Natural killer cell (primary cell): ENCODE data around the gene PLB1. TPM values are rescaled to one million over a fixed set of nuclear protein-coding genes. Genes with fewer than 3 reads are reported as not detected.
A peak's percentile ranks its signal among the peaks of the same experiment; 100 is the strongest.

Source experiments
- ATAC-seq, 3 donors: fragments of 150-1000 bp in 2 of 3; fragments of 200-7000 bp in 1 of 3; cut with Tn5 transposase; 1 replicate in 1 of 3; 2 replicates in 2 of 3; pipeline ENCODE4 v1.10.0; 2021; ENCODE audit warnings: mild to moderate bottlenecking in 2 of 3, moderate library complexity in 2 of 3
- DNase-seq, 2 donors: peaks; one replicate each; pipeline versions ENCODE4 v3.0.0 to v3.0.0-alpha.2; 2013 to 2021; ENCODE audit warnings: mixed read lengths in 1 of 2
- H3K27ac ChIP-seq: one replicate; pipeline ENCODE4 v1.5.1; 2013; ENCODE audit warnings: mild to moderate bottlenecking, low read length
- H3K27me3 ChIP-seq: one replicate; pipeline ENCODE4 v1.6.1; 2013; ENCODE audit warnings: low read length; ENCODE audit not compliant: control insufficient read depth, insufficient read depth
- H3K36me3 ChIP-seq: one replicate; pipeline ENCODE4 v1.6.1; 2013; ENCODE audit warnings: low read length; ENCODE audit not compliant: control insufficient read depth, insufficient read depth
- H3K4me1 ChIP-seq: one replicate; pipeline ENCODE4 v1.6.1; 2013; ENCODE audit warnings: low read length; ENCODE audit not compliant: control insufficient read depth, insufficient read depth
- H3K4me3 ChIP-seq: one replicate; pipeline ENCODE4 v1.5.1; 2013; ENCODE audit warnings: low read length
- H3K9me3 ChIP-seq: one replicate; pipeline ENCODE4 v1.6.1; 2013; ENCODE audit warnings: low read length; ENCODE audit not compliant: control insufficient read depth, insufficient read depth
- H3K27ac Mint-ChIP-seq, 2 donors: one replicate each; pipeline ENCODE4 v1.8.0; 2022; ENCODE audit warnings: mild to moderate bottlenecking in 2 of 2, mixed read lengths in 2 of 2, moderate library complexity in 1 of 2
- H3K27me3 Mint-ChIP-seq, 2 donors: one replicate each; pipeline ENCODE4 v1.8.0; 2022; ENCODE audit warnings: low read depth in 2 of 2, mixed read lengths in 2 of 2
- H3K36me3 Mint-ChIP-seq: one replicate; pipeline ENCODE4 v1.8.0; 2022; ENCODE audit warnings: mixed read lengths
- H3K4me1 Mint-ChIP-seq, 2 donors: one replicate each; pipeline ENCODE4 v1.8.0; 2022; ENCODE audit warnings: mixed read lengths in 2 of 2
- H3K4me3 Mint-ChIP-seq: one replicate; pipeline ENCODE4 v1.8.0; 2022; ENCODE audit warnings: mild to moderate bottlenecking, moderate library complexity, mixed read lengths
- H3K9me3 Mint-ChIP-seq, 2 donors: one replicate each; pipeline ENCODE4 v1.8.0; 2022; ENCODE audit warnings: mixed read lengths in 2 of 2
- CTCF ChIP-seq: fragments of 200-600 bp; IDR thresholded peaks from one replicate; pipeline ENCODE4 v1.8.0; 2022; ENCODE audit warnings: antibody characterized with exemption
- WGBS: methylation state at CpG from one replicate; pipeline ENCODE4 v1.1.7; 2013; ENCODE audit warnings: missing lambda C conversion rate; ENCODE audit not compliant: insufficient coverage; 5-methylcytosine and 5-hydroxymethylcytosine counted together
- intact Hi-C: fragments of 100-400 bp; cut with micrococcal nuclease; formaldehyde crosslinking; loops from one replicate; pipeline ENCODE4 v1.14.2; 2022
- total RNA-seq, 4 donors: library from RNA; stranded (reverse); fragments of 120-200 nt in 1 of 4; gene quantifications; one replicate each; pipeline versions ENCODE4 v1.2.3 to v1.2.4, GENCODE V29; 2013 to 2022

PLB1 gene
- total RNA-seq, 3 donors from 2014 or later (not counting 1 experiment from before 2014, with no cell fraction given), result 1.7 to 2.6 (median 1.9) TPM

DNA sequence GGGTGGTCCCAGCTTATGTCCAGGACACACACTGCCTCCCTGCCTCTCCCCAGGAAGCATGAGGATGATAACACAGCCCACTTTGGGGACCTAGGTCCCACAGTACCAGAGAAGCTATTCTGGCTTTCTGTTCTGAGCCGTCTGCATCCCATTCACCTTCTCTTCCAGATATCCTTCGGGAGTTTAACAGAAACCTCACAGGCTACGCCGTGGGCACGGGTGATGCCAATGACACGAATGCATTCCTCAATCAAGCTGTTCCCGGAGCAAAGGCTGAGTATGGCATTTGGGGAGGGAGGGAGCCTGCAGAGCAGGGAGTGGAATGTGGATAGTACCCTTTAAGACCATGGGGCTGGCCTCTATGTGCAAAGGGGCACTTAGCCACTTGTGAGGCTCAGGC, 102.6 kb downstream of the PLB1 start:
- no peaks in the 10 kb centered on the region for H3K9me3 ChIP-seq
- H3K27ac Mint-ChIP-seq, result no peak overlapping the region
- no peaks in the 10 kb centered on the region for H3K9me3 Mint-ChIP-seq
- H3K36me3 Mint-ChIP-seq, result no peaks in the 10 kb centered on the region
- H3K4me3 ChIP-seq, result no peak overlapping the region
- ATAC-seq (no peak), DNase-seq (no peak)
- intact Hi-C loops, result no loop called here
- no peak overlapping the region for H3K27ac ChIP-seq
- H3K4me1 Mint-ChIP-seq, result peaks cover 11 to 16% of the 10 kb centered on the region in 2 donors
- 93% methylated on average over 7 of the region's 7 CpGs for WGBS
- no peaks in the 10 kb centered on the region for H3K27me3 Mint-ChIP-seq
- no peak for TF ChIP-seq CTCF
- H3K36me3 ChIP-seq, result no peaks in the 10 kb centered on the region
- H3K4me3 Mint-ChIP-seq, result no peak overlapping the region
- H3K4me1 ChIP-seq, result peaks cover 22% of the 10 kb centered on the region
- no peaks in the 10 kb centered on the region for H3K27me3 ChIP-seq

DNA sequence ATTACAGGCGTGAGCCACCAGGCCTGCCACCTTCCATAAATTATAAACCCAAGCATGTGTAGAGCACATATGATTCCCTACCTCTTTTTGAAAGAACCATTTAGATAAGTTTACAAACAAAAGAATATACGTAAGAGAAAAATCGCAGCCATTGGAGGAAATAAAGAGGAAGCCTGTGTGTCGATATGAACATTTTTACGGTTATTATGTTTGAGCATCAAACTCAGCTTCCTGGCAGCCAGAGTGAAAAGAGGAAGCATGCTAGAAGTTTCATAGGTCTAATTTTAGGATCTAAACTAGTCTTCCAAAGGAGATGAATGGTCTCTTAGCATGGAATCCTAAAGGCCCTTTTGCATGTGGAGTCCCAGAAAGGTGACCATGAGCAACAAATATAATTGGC, 104.3 kb downstream of the PLB1 start:
- Histone ChIP-seq H3K27me3 (no peaks in the 10 kb centered on the region), H3K9me3 (no peaks in the 10 kb centered on the region), H3K27ac (no peak overlapping the region), H3K4me1 (peaks cover 18% of the 10 kb centered on the region), H3K36me3 (no peaks in the 10 kb centered on the region), H3K4me3 (no peak overlapping the region)
- H3K4me3 Mint-ChIP-seq, result no peak overlapping the region
- TF ChIP-seq CTCF, result no peak
- 64% methylated on average over 5 of the region's 5 CpGs for WGBS
- ATAC-seq, result no peak
- intact Hi-C loops, result no loop called here
- H3K27ac Mint-ChIP-seq, result peak overlapping the region in 1 of 2 donors; percentile 38
- no peaks in the 10 kb centered on the region for H3K36me3 Mint-ChIP-seq
- no peaks in the 10 kb centered on the region for H3K27me3 Mint-ChIP-seq
- H3K4me1 Mint-ChIP-seq, result peaks cover 0 to 5% of the 10 kb centered on the region in 2 donors
- H3K9me3 Mint-ChIP-seq, result no peaks in the 10 kb centered on the region
- DNase-seq, result no peak

GRCh38 chr2:28601616-28602015, 105.8 kb downstream of the PLB1 start:
- WGBS, result no CpG with 5 or more reads among the region's 2 CpGs
- H3K27me3 Mint-ChIP-seq, result no peaks in the 10 kb centered on the region
- H3K4me3 ChIP-seq, result no peak overlapping the region
- DNase-seq, result no peak
- no peaks in the 10 kb centered on the region for H3K27me3 ChIP-seq
- H3K36me3 Mint-ChIP-seq, result no peaks in the 10 kb centered on the region
- H3K27ac ChIP-seq, result no peak overlapping the region
- ATAC-seq, result no peak
- no peaks in the 10 kb centered on the region for H3K36me3 ChIP-seq
- H3K4me1 ChIP-seq, result peaks cover 18% of the 10 kb centered on the region
- no peak overlapping the region for H3K4me3 Mint-ChIP-seq
- H3K9me3 Mint-ChIP-seq, result no peaks in the 10 kb centered on the region
- intact Hi-C loops, result no loop called here
- H3K27ac Mint-ChIP-seq, result no peak overlapping the region
- H3K9me3 ChIP-seq, result no peaks in the 10 kb centered on the region
- TF ChIP-seq CTCF, result no peak
- peaks cover 0 to 5% of the 10 kb centered on the region in 2 donors for H3K4me1 Mint-ChIP-seq

DNA sequence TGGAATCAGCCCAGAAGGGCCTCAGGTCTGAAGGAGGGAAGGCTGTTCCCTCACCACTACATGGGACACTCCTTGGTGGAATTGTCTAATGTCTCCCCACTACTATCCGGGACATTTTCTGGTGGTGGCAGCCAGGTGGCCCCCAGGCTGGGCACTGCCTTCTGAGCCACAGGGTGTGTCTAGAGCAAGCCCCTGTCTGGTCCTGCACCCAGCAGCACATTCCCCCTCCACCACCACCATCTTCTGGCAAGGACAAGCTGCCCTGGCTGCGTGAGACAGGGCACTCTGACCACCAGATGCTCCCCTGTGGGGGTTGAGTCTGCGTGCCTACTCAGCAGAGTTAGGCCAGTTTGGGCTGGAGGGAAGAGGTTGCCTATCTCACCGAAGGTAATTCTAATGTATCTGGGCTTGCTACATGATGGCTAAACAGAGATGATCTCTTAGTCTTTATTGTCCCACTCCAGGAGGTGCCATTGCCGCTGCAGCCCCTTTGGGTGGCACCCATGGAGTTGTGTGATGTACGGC, 106.3 kb downstream of the PLB1 start:
- Histone ChIP-seq H3K4me1 (peaks cover 18% of the 10 kb centered on the region), H3K4me3 (no peak overlapping the region), H3K27ac (no peak overlapping the region), H3K9me3 (no peaks in the 10 kb centered on the region), H3K36me3 (no peaks in the 10 kb centered on the region), H3K27me3 (no peaks in the 10 kb centered on the region)
- 78% methylated on average over 6 of the region's 6 CpGs for WGBS
- DNase-seq, result no peak
- Mint-ChIP-seq H3K4me3 (no peak overlapping the region), H3K27ac (no peak overlapping the region), H3K27me3 (no peaks in the 10 kb centered on the region), H3K36me3 (no peaks in the 10 kb centered on the region), H3K9me3 (no peaks in the 10 kb centered on the region), H3K4me1 (peaks cover 0 to 5% of the 10 kb centered on the region in 2 donors)
- no peak for ATAC-seq
- intact Hi-C loops, result no loop called here
- no peak for TF ChIP-seq CTCF
